EH (cell line): ENCODE measurements around the gene CDKN1B.

ENCODE experiments used
- DNase-seq: peaks from one replicate; pipeline ENCODE4 v3.0.0-alpha.2; 2015; ENCODE audit warnings: low read depth

Gene CDKN1B

DNA sequence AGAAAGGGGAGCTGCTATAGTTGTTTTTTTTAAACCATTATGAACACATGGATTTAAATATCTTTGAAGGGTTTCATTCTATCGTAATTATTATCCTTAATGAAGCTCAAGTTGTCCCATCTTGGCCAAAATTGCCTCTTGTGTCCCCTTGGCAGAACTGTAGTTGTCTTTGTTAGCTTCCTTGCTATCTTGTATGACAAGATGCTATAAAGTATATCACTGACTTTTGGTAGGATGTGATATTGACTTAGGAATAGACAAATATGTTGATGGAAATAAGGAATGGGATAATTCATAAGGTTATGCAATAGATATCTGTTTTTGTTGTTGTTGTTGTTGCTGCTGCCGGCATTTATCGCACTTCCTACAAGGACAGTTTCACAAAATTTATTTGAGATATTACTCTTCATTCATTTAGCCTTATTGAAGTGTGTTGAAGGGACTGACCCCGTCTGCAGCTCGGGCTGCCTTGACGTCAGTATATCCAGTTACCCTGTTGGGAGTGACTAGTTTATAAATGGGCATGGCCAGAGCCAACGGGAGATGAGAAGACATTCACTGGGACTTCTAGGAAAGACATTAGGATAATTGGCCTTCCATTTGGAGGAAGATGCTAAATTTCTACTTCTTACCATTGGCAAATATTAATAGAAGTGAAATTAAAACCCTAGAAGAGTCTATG lies 42.2 kb downstream of the CDKN1B start:
- no peak for DNase-seq

- no peak for DNase-seq
Observed at GRCh38 chr12:12764824-12765223, 47.7 kb downstream of the CDKN1B start.

DNA sequence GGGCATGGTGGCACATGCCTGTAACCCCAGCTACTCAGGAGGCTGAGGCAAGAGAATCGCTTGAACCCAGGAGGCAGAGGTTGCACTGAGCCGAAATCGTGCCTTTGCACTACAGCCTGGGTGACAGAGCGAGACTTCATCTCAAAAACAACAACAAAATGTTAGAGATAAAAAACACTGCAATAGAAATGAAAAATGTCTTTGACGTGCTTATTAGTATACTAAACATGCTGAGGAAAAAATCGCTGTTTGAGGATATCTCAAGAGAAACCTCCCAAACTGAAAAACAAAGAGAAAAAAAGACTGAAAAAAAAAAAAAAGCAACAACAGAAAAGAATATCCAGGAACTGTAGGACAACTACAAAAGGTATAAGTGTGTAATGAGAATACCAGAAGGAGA lies 53.1 kb downstream of the CDKN1B start:
- DNase-seq: no peak
